ENCODE data around the gene RAPGEF2. TPM values are rescaled to one million over a fixed set of nuclear protein-coding genes. Genes with fewer than 3 reads are reported as not detected.
"Not testable (repeated sequence)": the region's sequence is repeated elsewhere in the genome, so short reads cannot be mapped to it uniquely, and the experiment has no call there.

Gene RAPGEF2
- polyA plus RNA-seq (2011; rRNA removed) (19.6 and 28.3 TPM in 2 replicates), polyA minus RNA-seq (2011; rRNA and poly(A)+ RNA removed) (24.1 and 34.4 TPM in 2 replicates)

GRCh38 chr4:159102622-159103383 is at the start of gene RAPGEF2:
Gene RAPGEF2 (plus strand): TSS chr4:159103079. CDS start chr4:159104163, 1,084 bp downstream.
- peak within 1 kb of the TSS; percentile 89 for H3K4me3 ChIP-seq (ENCODE audit: low read depth, low read length)
- H3K27me3 ChIP-seq (ENCODE audit: control insufficient read depth, insufficient read depth, low read length) = peaks cover 4% of the 10 kb centered on the region; the same call in 1 of the 2 replicates
- POLR2A ChIA-PET = no interaction called here
- CTCF ChIA-PET = no interaction called here
- TF ChIP-seq CTCF (IDR thresholded peaks at IDR 0.05; ENCODE audit: insufficient read depth, low read depth, low read length) = no peak
- peak; percentile 55 for DNase-seq (ENCODE audit: low read depth)
- H3K36me3 ChIP-seq (ENCODE audit: control insufficient read depth, insufficient read depth, low read length) = no peaks in the 10 kb centered on the region

DNA sequence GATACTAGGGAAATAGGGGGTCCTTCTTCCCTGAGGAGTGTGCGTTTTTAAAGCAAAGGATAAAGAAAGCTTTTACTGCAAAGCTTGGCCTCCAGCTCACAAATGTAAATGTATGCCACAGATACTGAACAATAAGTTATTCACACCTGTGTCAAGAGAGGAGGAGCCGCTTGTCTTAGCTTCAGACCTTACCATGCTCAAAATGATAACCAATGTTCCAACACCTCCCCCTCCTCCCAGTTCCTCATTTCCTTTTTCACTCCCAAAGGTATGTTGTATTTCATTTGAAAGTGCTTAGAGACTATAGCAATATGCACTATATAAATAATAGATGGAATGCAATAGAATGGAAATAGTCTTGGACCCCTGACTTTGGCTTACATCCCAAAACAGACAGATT is 47.0 kb upstream of the RAPGEF2 start:
- no peak for TF ChIP-seq CTCF (IDR thresholded peaks at IDR 0.05; ENCODE audit: insufficient read depth, low read depth, low read length)
- DNase-seq (ENCODE audit: low read depth) = no peak
- no peak overlapping the region for H3K4me3 ChIP-seq (ENCODE audit: low read depth, low read length)
- ChIA-PET CTCF (interaction anchor here (1.3 kb wide), 1 partner anchor 10 kb away, joined by 4 read pairs; no protein-coding TSS in a partner anchor), POLR2A (no interaction called here)
- H3K27me3 ChIP-seq (ENCODE audit: control insufficient read depth, insufficient read depth, low read length) = peaks cover 1% of the 10 kb centered on the region; the same call in 1 of the 2 replicates
- no peaks in the 10 kb centered on the region for H3K36me3 ChIP-seq (ENCODE audit: control insufficient read depth, insufficient read depth, low read length)

- Histone ChIP-seq H3K27me3 (ENCODE audit: control insufficient read depth, insufficient read depth, low read length) (no peaks in the 10 kb centered on the region; the same call in 1 of the 2 replicates), H3K36me3 (ENCODE audit: control insufficient read depth, insufficient read depth, low read length) (no peaks in the 10 kb centered on the region), H3K4me3 (ENCODE audit: low read depth, low read length) (no peak overlapping the region)
- no peak for DNase-seq (ENCODE audit: low read depth)
- no peak for TF ChIP-seq CTCF (IDR thresholded peaks at IDR 0.05; ENCODE audit: insufficient read depth, low read depth, low read length)
- ChIA-PET CTCF (no interaction called here), POLR2A (no interaction called here)
Measured at GRCh38 chr4:159060161-159060560, 42.7 kb upstream of the RAPGEF2 start.

DNA sequence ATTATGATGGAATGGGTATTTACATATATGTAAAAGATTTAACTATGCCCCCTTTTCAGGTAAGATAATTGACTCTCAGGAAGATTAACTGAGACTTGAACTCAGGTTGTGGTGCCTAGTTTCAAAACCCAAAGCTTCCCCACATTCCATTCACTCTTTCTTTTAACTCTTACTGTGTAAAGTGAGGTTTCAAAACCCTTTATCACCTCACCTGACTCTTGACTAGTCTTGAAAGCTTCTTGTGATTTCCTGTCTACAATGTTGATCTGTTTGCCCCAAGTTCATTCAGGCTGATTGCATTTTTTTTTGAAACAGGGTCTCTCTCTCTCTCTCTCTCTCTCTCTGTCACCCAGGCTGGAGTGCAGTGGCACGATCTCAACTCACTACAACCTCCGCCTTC is 40.5 kb upstream of the RAPGEF2 start:
- no peak for DNase-seq (ENCODE audit: low read depth)
- Histone ChIP-seq H3K36me3 (ENCODE audit: control insufficient read depth, insufficient read depth, low read length) (no peaks in the 10 kb centered on the region), H3K4me3 (ENCODE audit: low read depth, low read length) (no peak overlapping the region), H3K27me3 (ENCODE audit: control insufficient read depth, insufficient read depth, low read length) (no peaks in the 10 kb centered on the region; the same call in 1 of the 2 replicates)
- ChIA-PET CTCF (interaction anchor here (0.6 kb wide), 1 partner anchor 212 kb away, joined by 3 read pairs; no protein-coding TSS in a partner anchor), POLR2A (no interaction called here)
- no peak for TF ChIP-seq CTCF (IDR thresholded peaks at IDR 0.05; ENCODE audit: insufficient read depth, low read depth, low read length)

DNA sequence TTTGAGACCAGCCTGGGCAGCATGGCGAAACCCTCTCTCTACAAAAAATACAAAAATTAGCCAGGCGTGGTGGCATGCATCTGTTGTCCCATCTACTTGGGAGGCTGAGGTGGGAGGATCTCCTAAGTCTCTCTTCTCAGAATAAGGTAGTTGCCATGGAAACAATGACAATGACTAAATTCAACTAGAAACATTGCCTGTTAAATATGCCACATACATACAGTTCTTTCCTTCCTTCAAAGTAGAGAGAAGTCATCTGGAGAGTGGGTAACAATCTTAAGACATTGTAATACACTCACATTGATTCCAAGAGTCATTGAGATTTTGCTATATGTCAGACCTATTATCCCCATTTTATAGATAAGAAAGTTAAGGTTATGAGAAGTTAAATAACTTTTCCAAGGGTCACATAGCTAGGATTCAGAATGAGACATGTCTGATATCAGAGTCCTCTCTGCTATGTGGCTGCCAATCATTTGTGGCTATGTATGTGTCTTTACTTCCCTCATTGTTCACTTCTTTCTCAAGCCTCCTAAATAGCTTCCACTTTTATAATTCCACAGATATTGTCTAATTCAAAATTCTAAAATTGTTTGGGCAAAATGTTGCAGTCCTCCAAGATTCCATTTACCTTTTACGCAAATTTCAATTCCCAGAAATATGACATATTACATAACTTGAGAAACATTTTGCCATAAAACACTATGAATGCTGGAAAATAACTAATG is 37.2 kb upstream of the RAPGEF2 start:
- ChIA-PET POLR2A (no interaction called here), CTCF (interaction anchor here (0.6 kb wide), 1 partner anchor 160 kb away, joined by 3 read pairs; no protein-coding TSS in a partner anchor)
- no peaks in the 10 kb centered on the region for H3K36me3 ChIP-seq (ENCODE audit: control insufficient read depth, insufficient read depth, low read length)
- TF ChIP-seq CTCF (IDR thresholded peaks at IDR 0.05; ENCODE audit: insufficient read depth, low read depth, low read length) = no peak
- DNase-seq (ENCODE audit: low read depth) = no peak
- H3K4me3 ChIP-seq (ENCODE audit: low read depth, low read length) = no peak overlapping the region
- H3K27me3 ChIP-seq (ENCODE audit: control insufficient read depth, insufficient read depth, low read length) = no peaks in the 10 kb centered on the region; the same call in 1 of the 2 replicates

- POLR2A ChIA-PET; H3K36me3 ChIP-seq (ENCODE audit: control insufficient read depth, insufficient read depth, low read length); H3K4me3 ChIP-seq (ENCODE audit: low read depth, low read length); CTCF ChIA-PET; DNase-seq (ENCODE audit: low read depth); H3K27me3 ChIP-seq (ENCODE audit: control insufficient read depth, insufficient read depth, low read length): not testable (repeated sequence)
Measured at GRCh38 chr4:159068139-159068538, 34.7 kb upstream of the RAPGEF2 start.
